Body of pancreas (tissue), 4 donors: Measurements from ENCODE around the gene MNAT1.

ENCODE experiments used
- POLR2A ChIP-seq, 3 donors: fragments of 450-650 bp; IDR thresholded peaks; one replicate each; pipeline ENCODE4 v1.6.1; 2016; ENCODE audit warnings: antibody characterized with exemption in 3 of 3, mild to moderate bottlenecking in 2 of 3
- TF ChIP-seq, protein P1 (sequence below), 7 experiments: fragments of 450-650 bp in 4 of 7; fragments of 200-600 bp in 3 of 7; sonication (generic) in 3 of 7; IDR thresholded peaks; one replicate each; pipeline ENCODE4 v1.5.1; 2016 to 2019; ENCODE audit warnings: antibody characterized with exemption in 7 of 7

DNA sequence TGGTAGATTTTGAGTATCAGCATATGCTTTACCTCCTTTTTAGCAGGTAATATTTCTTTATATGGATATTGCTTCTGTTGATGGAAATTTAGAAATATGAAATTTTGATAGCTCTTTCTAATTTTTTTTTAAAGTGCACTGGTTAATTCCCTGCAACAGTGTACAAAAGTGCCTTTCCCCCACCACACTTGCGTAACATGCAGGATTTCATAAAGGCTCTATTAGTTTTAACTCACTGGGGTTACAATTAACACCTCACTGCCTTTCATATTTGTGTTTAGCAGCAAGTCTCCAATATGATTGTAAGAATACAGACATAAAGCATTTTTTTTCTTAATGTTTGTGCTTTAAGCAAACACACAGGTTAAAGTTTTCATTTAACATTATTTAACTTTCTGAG is 25.6 kb downstream of the MNAT1 start:
- TF ChIP-seq POLR2A (IDR thresholded peaks at IDR 0.05): no peak
- TF ChIP-seq, protein P1, sequence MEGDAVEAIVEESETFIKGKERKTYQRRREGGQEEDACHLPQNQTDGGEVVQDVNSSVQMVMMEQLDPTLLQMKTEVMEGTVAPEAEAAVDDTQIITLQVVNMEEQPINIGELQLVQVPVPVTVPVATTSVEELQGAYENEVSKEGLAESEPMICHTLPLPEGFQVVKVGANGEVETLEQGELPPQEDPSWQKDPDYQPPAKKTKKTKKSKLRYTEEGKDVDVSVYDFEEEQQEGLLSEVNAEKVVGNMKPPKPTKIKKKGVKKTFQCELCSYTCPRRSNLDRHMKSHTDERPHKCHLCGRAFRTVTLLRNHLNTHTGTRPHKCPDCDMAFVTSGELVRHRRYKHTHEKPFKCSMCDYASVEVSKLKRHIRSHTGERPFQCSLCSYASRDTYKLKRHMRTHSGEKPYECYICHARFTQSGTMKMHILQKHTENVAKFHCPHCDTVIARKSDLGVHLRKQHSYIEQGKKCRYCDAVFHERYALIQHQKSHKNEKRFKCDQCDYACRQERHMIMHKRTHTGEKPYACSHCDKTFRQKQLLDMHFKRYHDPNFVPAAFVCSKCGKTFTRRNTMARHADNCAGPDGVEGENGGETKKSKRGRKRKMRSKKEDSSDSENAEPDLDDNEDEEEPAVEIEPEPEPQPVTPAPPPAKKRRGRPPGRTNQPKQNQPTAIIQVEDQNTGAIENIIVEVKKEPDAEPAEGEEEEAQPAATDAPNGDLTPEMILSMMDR (IDR thresholded peaks at IDR 0.05): no peak
